Measurements from ENCODE around the gene ALOX5AP. TPM values are rescaled to one million over a fixed set of nuclear protein-coding genes. Genes with fewer than 3 reads are reported as not detected.

ALOX5AP gene
- total and polyA plus RNA-seq, 2 donors, result 10.4 to 60.3 TPM

- H3K4me1 ChIP-seq (ENCODE audit: insufficient read depth), result no peaks in the 10 kb centered on the region
- no peak overlapping the region for H3K27ac ChIP-seq (ENCODE audit: low read depth)
- no peaks in the 10 kb centered on the region for H3K36me3 ChIP-seq (ENCODE audit: insufficient read depth)
- 76% methylated on average over 4 of the region's 4 CpGs for WGBS
- H3K4me3 ChIP-seq (ENCODE audit: low read depth, low read length), result no peak overlapping the region
- no peak for DNase-seq (ENCODE audit: extremely low spot score)
Observed at GRCh38 chr13:30721936-30722335, 13.4 kb upstream of the ALOX5AP start.

GRCh38 chr13:30722361-30722760 lies 13.0 kb upstream of the ALOX5AP start:
- WGBS, result 87% methylated on average over 2 of the region's 2 CpGs
- Histone ChIP-seq H3K36me3 (ENCODE audit: insufficient read depth) (no peaks in the 10 kb centered on the region), H3K4me3 (ENCODE audit: low read depth, low read length) (no peak overlapping the region), H3K4me1 (ENCODE audit: insufficient read depth) (no peaks in the 10 kb centered on the region), H3K27ac (ENCODE audit: low read depth) (no peak overlapping the region)
- DNase-seq (ENCODE audit: extremely low spot score), result no peak

GRCh38 chr13:30724778-30725177 lies 10.6 kb upstream of the ALOX5AP start:
- Histone ChIP-seq H3K27ac (ENCODE audit: low read depth) (no peak overlapping the region), H3K36me3 (ENCODE audit: insufficient read depth) (no peaks in the 10 kb centered on the region), H3K4me1 (ENCODE audit: insufficient read depth) (no peaks in the 10 kb centered on the region), H3K4me3 (ENCODE audit: low read depth, low read length) (no peak overlapping the region)
- 98% methylated on average over 3 of the region's 3 CpGs for WGBS
- no peak for DNase-seq (ENCODE audit: extremely low spot score)

GRCh38 chr13:30725326-30726085 lies 9.8 kb upstream of the ALOX5AP start:
- WGBS, result 84% methylated on average over 2 of the region's 2 CpGs
- no peaks in the 10 kb centered on the region for H3K36me3 ChIP-seq (ENCODE audit: insufficient read depth)
- H3K4me3 ChIP-seq (ENCODE audit: low read depth, low read length), result no peak overlapping the region
- no peak overlapping the region for H3K27ac ChIP-seq (ENCODE audit: low read depth)
- no peak for DNase-seq (ENCODE audit: extremely low spot score)
- no peaks in the 10 kb centered on the region for H3K4me1 ChIP-seq (ENCODE audit: insufficient read depth)

- DNase-seq (ENCODE audit: extremely low spot score), result no peak
- 92% methylated on average over 1 of the region's 1 CpG for WGBS
Observed at GRCh38 chr13:30726192-30726591, 9.2 kb upstream of the ALOX5AP start.

GRCh38 chr13:30727491-30728355 lies 7.6 kb upstream of the ALOX5AP start:
- Histone ChIP-seq H3K27ac (ENCODE audit: low read depth) (no peak overlapping the region), H3K4me1 (ENCODE audit: insufficient read depth) (no peaks in the 10 kb centered on the region), H3K36me3 (ENCODE audit: insufficient read depth) (no peaks in the 10 kb centered on the region), H3K4me3 (ENCODE audit: low read depth, low read length) (no peak overlapping the region)
- 92% methylated on average over 6 of the region's 6 CpGs for WGBS
- no peak for DNase-seq (ENCODE audit: extremely low spot score)

More at GRCh38 chr13:30726192-30726591, 9.2 kb upstream of the ALOX5AP start:
- Histone ChIP-seq H3K4me3 (ENCODE audit: low read depth, low read length) (no peak overlapping the region), H3K27ac (ENCODE audit: low read depth) (no peak overlapping the region), H3K4me1 (ENCODE audit: insufficient read depth) (no peaks in the 10 kb centered on the region), H3K36me3 (ENCODE audit: insufficient read depth) (no peaks in the 10 kb centered on the region)

- WGBS, result 96% methylated on average over 8 of the region's 8 CpGs
- Histone ChIP-seq H3K36me3 (ENCODE audit: insufficient read depth) (no peaks in the 10 kb centered on the region), H3K4me1 (ENCODE audit: insufficient read depth) (no peaks in the 10 kb centered on the region), H3K4me3 (ENCODE audit: low read depth, low read length) (no peak overlapping the region), H3K27ac (ENCODE audit: low read depth) (no peak overlapping the region)
- no peak for DNase-seq (ENCODE audit: extremely low spot score)
Observed at GRCh38 chr13:30729801-30730200, 5.5 kb upstream of the ALOX5AP start.

GRCh38 chr13:30730526-30730925 lies 4.8 kb upstream of the ALOX5AP start:
- no peaks in the 10 kb centered on the region for H3K4me1 ChIP-seq (ENCODE audit: insufficient read depth)
- WGBS, result 73% methylated on average over 7 of the region's 7 CpGs
- H3K36me3 ChIP-seq (ENCODE audit: insufficient read depth), result no peaks in the 10 kb centered on the region
- no peak overlapping the region for H3K27ac ChIP-seq (ENCODE audit: low read depth)
- DNase-seq (ENCODE audit: extremely low spot score), result no peak
- no peak overlapping the region for H3K4me3 ChIP-seq (ENCODE audit: low read depth, low read length)

GRCh38 chr13:30731361-30732045 lies 3.8 kb upstream of the ALOX5AP start:
- H3K27ac ChIP-seq (ENCODE audit: low read depth), result no peak overlapping the region
- no peaks in the 10 kb centered on the region for H3K4me1 ChIP-seq (ENCODE audit: insufficient read depth)
- 71% methylated on average over 21 of the region's 21 CpGs for WGBS
- no peaks in the 10 kb centered on the region for H3K36me3 ChIP-seq (ENCODE audit: insufficient read depth)
- DNase-seq (ENCODE audit: extremely low spot score), result no peak
- H3K4me3 ChIP-seq (ENCODE audit: low read depth, low read length), result no peak overlapping the region

- DNase-seq (ENCODE audit: extremely low spot score), result no peak
- 80% methylated on average over 21 of the region's 21 CpGs for WGBS
- no peak overlapping the region for H3K4me3 ChIP-seq (ENCODE audit: low read depth, low read length)
Observed at GRCh38 chr13:30732046-30732390, 3.3 kb upstream of the ALOX5AP start.

GRCh38 chr13:30734439-30734838 lies 904 bp upstream of the ALOX5AP start:
- no peak overlapping the region for H3K4me3 ChIP-seq (ENCODE audit: low read depth, low read length)
- no peaks in the 10 kb centered on the region for H3K36me3 ChIP-seq (ENCODE audit: insufficient read depth)
- H3K4me1 ChIP-seq (ENCODE audit: insufficient read depth), result no peaks in the 10 kb centered on the region
- H3K27ac ChIP-seq (ENCODE audit: low read depth), result no peak overlapping the region
- no peak for DNase-seq (ENCODE audit: extremely low spot score)
- 89% methylated on average over 1 of the region's 1 CpG for WGBS

More at GRCh38 chr13:30732046-30732390, 3.3 kb upstream of the ALOX5AP start:
- Histone ChIP-seq H3K4me1 (ENCODE audit: insufficient read depth) (no peaks in the 10 kb centered on the region), H3K36me3 (ENCODE audit: insufficient read depth) (no peaks in the 10 kb centered on the region), H3K27ac (ENCODE audit: low read depth) (no peak overlapping the region)

GRCh38 chr13:30735872-30736175 lies 481 bp downstream of the ALOX5AP start:
- Histone ChIP-seq H3K27ac (ENCODE audit: low read depth) (no peak overlapping the region), H3K4me3 (ENCODE audit: low read depth, low read length) (no peak overlapping the region), H3K4me1 (ENCODE audit: insufficient read depth) (peaks cover 2% of the 10 kb centered on the region), H3K36me3 (ENCODE audit: insufficient read depth) (no peaks in the 10 kb centered on the region)
- no peak for DNase-seq (ENCODE audit: extremely low spot score)
- 90% methylated on average over 2 of the region's 2 CpGs for WGBS

GRCh38 chr13:30736461-30737320 lies 1.3 kb downstream of the ALOX5AP start:
- peak overlapping the region; percentile 4 for H3K4me3 ChIP-seq (ENCODE audit: low read depth, low read length)
- no peaks in the 10 kb centered on the region for H3K36me3 ChIP-seq (ENCODE audit: insufficient read depth)
- no peak for DNase-seq (ENCODE audit: extremely low spot score)
- H3K27ac ChIP-seq (ENCODE audit: low read depth), result no peak overlapping the region
- WGBS, result 77% methylated on average over 5 of the region's 5 CpGs
- peaks cover 2% of the 10 kb centered on the region for H3K4me1 ChIP-seq (ENCODE audit: insufficient read depth)

Data from urinary bladder (tissue), 4 donors.